Ishikawa (cell line): ENCODE measurements around the gene ANO7.
A peak's percentile ranks its signal among the peaks of the same experiment; 100 is the strongest.

Experiments
- CEBPB ChIP-seq: IDR thresholded peaks from 2 replicates; pipeline ENCODE4 v1.6.1; 2012
- CREB1 ChIP-seq: IDR thresholded peaks from 2 replicates; pipeline ENCODE4 v1.6.1; 2012; ENCODE audit warnings: low read depth
- EGR1 ChIP-seq: IDR thresholded peaks from 2 replicates; pipeline ENCODE4 v1.6.1; 2012
- EP300 ChIP-seq: IDR thresholded peaks from 2 replicates; pipeline ENCODE4 v1.6.1; 2012; ENCODE audit warnings: borderline replicate concordance
- FOXM1 ChIP-seq: IDR thresholded peaks from 2 replicates; pipeline ENCODE4 v1.6.1; 2012; ENCODE audit warnings: low read depth, borderline replicate concordance
- MAX ChIP-seq: IDR thresholded peaks from 2 replicates; pipeline ENCODE4 v1.6.1; 2012
- NFIC ChIP-seq: IDR thresholded peaks from 2 replicates; pipeline ENCODE4 v1.6.1; 2012
- RAD21 ChIP-seq: IDR thresholded peaks from 2 replicates; pipeline ENCODE4 v1.6.1; 2012; ENCODE audit warnings: low read depth
- TAF1 ChIP-seq: IDR thresholded peaks from 2 replicates; pipeline ENCODE4 v1.6.1; 2012; ENCODE audit warnings: low read depth, mild to moderate bottlenecking
- TCF12 ChIP-seq: IDR thresholded peaks from 2 replicates; pipeline ENCODE4 v1.6.1; 2012; ENCODE audit warnings: low read depth
- TEAD4 ChIP-seq: IDR thresholded peaks from 2 replicates; pipeline ENCODE4 v1.6.1; 2012
- USF1 ChIP-seq: IDR thresholded peaks from 2 replicates; pipeline ENCODE4 v1.6.1; 2012
- YY1 ChIP-seq: IDR thresholded peaks from 2 replicates; pipeline ENCODE4 v1.6.1; 2012; ENCODE audit warnings: low read depth
- ZBTB7A ChIP-seq: IDR thresholded peaks from 2 replicates; pipeline ENCODE4 v1.6.1; 2012; ENCODE audit warnings: low read depth
- TF ChIP-seq, protein P1 (sequence below): IDR thresholded peaks from 2 replicates; pipeline ENCODE4 v1.6.1; 2012; ENCODE audit warnings: low read depth, mild to moderate bottlenecking

ANO7 gene

GRCh38 chr2:241248289-241248688 is 59.8 kb downstream of the ANO7 start:
- no peak for TF ChIP-seq CREB1
- TF ChIP-seq YY1 = no peak
- TF ChIP-seq NFIC = no peak
- TF ChIP-seq CEBPB = no peak
- TF ChIP-seq EP300 = no peak
- no peak for TF ChIP-seq ZBTB7A
- no peak for TF ChIP-seq USF1
- no peak for TF ChIP-seq RAD21
- TF ChIP-seq, protein P1, sequence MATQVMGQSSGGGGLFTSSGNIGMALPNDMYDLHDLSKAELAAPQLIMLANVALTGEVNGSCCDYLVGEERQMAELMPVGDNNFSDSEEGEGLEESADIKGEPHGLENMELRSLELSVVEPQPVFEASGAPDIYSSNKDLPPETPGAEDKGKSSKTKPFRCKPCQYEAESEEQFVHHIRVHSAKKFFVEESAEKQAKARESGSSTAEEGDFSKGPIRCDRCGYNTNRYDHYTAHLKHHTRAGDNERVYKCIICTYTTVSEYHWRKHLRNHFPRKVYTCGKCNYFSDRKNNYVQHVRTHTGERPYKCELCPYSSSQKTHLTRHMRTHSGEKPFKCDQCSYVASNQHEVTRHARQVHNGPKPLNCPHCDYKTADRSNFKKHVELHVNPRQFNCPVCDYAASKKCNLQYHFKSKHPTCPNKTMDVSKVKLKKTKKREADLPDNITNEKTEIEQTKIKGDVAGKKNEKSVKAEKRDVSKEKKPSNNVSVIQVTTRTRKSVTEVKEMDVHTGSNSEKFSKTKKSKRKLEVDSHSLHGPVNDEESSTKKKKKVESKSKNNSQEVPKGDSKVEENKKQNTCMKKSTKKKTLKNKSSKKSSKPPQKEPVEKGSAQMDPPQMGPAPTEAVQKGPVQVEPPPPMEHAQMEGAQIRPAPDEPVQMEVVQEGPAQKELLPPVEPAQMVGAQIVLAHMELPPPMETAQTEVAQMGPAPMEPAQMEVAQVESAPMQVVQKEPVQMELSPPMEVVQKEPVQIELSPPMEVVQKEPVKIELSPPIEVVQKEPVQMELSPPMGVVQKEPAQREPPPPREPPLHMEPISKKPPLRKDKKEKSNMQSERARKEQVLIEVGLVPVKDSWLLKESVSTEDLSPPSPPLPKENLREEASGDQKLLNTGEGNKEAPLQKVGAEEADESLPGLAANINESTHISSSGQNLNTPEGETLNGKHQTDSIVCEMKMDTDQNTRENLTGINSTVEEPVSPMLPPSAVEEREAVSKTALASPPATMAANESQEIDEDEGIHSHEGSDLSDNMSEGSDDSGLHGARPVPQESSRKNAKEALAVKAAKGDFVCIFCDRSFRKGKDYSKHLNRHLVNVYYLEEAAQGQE = no peak
- no peak for TF ChIP-seq TEAD4
- no peak for TF ChIP-seq EGR1
- TF ChIP-seq FOXM1 = no peak

- TF ChIP-seq CEBPB = no peak
- no peak for TF ChIP-seq USF1
- no peak for TF ChIP-seq MAX
- no peak for TF ChIP-seq RAD21
- no peak for TF ChIP-seq TCF12
- TF ChIP-seq YY1 = no peak
- TF ChIP-seq FOXM1 = no peak
- no peak for TF ChIP-seq CREB1
- peak; percentile 14; the same call in 1 of the 2 replicates for TF ChIP-seq NFIC
- TF ChIP-seq EGR1 = no peak
- TF ChIP-seq TEAD4 = peak; percentile 75
- no peak for TF ChIP-seq EP300
- TF ChIP-seq ZBTB7A = no peak
- no peak for TF ChIP-seq TAF1
Measured at GRCh38 chr2:241248897-241249296, 60.4 kb downstream of the ANO7 start.

DNA sequence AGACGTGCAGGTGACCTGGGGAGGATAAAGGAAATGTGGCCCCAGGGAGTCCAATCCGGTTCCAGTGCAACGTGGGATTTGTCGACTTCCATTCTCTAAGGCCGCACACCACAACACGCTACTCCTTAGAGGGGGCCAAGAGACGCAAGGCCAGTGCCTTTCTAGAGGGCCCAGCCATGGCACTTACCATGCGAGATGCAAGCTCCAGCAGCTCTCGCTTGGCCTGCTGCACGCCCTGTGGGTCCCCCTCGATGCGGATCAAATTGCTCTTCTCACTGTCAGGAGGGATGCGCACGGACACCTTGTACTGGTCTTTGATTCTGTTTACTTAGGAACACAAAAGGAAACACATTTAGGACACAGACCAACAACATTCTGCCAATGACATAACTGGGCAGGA is 61.2 kb downstream of the ANO7 start:
- TF ChIP-seq USF1 (no peak), MAX (no peak), TAF1 (no peak), ZBTB7A (no peak), CREB1 (no peak), YY1 (no peak), EP300 (no peak), NFIC (no peak), RAD21 (no peak), TCF12 (no peak), CEBPB (no peak), TEAD4 (no peak)
- TF ChIP-seq, protein P1 = no peak

GRCh38 chr2:241252778-241253475 is 64.5 kb downstream of the ANO7 start:
- no peak for TF ChIP-seq MAX

- TF ChIP-seq CREB1 (no peak), EGR1 (no peak), USF1 (no peak), YY1 (no peak), MAX (no peak), CEBPB (no peak), RAD21 (no peak), NFIC (no peak), EP300 (no peak), TCF12 (no peak), FOXM1 (no peak), TAF1 (no peak)
- TF ChIP-seq, protein P1 = no peak
Measured at GRCh38 chr2:241254904-241255351, 66.5 kb downstream of the ANO7 start.
